Measurements from ENCODE around the gene TTC23. TPM values are rescaled to one million over a fixed set of nuclear protein-coding genes. Genes with fewer than 3 reads are reported as not detected.

Gene TTC23
- total RNA-seq, 1 donor from 2014 or later, result 19.1 TPM

DNA sequence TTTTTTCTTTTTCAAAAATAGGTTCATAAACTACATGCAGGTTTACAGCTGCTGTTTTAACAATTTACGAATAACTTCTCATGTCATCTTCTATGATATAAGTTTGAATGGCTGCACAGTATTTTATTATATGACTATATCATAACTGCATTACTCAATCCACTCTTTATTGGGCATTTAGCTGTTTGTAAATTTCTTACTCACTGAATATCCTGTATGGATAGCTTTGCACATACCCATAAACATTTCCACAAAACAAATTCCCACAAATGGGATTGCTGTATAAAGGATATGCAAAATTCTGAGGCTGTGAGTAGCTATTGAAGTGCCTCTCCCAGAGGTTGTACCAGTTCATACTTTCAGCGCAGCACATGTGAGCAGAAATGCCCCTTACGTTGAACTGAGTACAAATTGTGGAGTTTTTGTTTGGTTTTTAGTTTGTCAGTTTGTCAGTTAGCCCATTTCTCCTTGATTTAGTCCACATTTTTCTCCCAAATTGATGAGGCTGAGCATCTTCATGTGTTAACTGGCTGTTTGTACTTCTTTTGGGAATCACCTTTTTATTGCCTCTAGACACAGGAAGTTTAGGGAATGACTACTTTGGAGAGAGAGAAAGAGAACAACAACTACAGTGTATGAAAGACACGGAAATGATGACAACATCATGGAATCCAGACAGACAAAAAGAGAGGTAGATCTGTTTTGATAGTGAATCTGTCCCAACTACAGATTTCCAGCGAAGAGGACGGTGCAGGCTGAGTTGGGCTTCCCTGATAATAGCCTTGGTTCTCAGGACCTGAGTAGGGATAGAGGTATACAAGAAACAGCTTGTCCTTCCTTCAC is 24.8 kb downstream of the TTC23 start:
- peaks cover 62% of the 10 kb centered on the region for H3K36me3 ChIP-seq
- TF ChIP-seq, protein P1, sequence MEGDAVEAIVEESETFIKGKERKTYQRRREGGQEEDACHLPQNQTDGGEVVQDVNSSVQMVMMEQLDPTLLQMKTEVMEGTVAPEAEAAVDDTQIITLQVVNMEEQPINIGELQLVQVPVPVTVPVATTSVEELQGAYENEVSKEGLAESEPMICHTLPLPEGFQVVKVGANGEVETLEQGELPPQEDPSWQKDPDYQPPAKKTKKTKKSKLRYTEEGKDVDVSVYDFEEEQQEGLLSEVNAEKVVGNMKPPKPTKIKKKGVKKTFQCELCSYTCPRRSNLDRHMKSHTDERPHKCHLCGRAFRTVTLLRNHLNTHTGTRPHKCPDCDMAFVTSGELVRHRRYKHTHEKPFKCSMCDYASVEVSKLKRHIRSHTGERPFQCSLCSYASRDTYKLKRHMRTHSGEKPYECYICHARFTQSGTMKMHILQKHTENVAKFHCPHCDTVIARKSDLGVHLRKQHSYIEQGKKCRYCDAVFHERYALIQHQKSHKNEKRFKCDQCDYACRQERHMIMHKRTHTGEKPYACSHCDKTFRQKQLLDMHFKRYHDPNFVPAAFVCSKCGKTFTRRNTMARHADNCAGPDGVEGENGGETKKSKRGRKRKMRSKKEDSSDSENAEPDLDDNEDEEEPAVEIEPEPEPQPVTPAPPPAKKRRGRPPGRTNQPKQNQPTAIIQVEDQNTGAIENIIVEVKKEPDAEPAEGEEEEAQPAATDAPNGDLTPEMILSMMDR (IDR thresholded peaks at IDR 0.05), result no peak
- intact Hi-C loops (cut with DNase I), result no loop called here
- ATAC-seq, result no peak
- no peaks in the 10 kb centered on the region for H3K27me3 ChIP-seq
- no peaks in the 10 kb centered on the region for H3K9me3 ChIP-seq
- no peak for DNase-seq
- no peaks in the 10 kb centered on the region for H3K4me1 ChIP-seq
- no peak overlapping the region for H3K4me3 ChIP-seq
- no peak overlapping the region for H3K27ac ChIP-seq

DNA sequence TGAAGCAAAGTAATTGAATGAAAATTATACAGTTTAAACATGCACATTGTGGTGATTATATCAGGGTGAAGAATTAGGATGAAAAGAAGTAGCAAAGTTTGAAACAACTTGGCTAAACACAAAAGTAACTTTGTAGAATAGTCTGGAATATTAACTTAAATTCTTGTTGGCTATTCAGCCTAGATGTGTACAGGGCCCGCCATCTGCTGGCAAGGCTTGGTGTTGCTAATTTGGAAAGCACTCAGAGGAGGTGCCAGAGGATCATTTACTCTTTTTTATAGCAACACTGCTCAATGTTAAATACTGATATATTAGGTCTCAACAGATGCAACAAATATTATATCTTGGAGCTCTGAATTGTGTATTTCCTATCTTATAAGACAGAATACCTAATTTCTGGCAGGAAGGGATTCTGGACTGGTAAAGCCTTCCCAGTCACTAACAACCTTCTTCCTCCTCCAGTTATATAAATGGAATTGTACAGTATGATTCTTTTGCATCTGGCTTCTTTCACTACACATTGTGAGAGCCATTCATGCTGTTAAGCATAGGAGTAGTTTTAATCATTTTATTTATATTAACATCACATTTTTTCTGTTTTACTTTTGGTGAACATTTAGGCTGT is 36.1 kb downstream of the TTC23 start:
- H3K9me3 ChIP-seq, result no peaks in the 10 kb centered on the region
- peak; percentile 84 for ATAC-seq
- TF ChIP-seq, protein P1 (IDR thresholded peaks at IDR 0.05), result peak; percentile 94
- peaks cover 20% of the 10 kb centered on the region for H3K36me3 ChIP-seq
- H3K4me3 ChIP-seq, result no peak overlapping the region
- peak; percentile 76 for DNase-seq
- H3K27ac ChIP-seq, result no peak overlapping the region
- intact Hi-C loops (cut with DNase I), result loop anchor here (5.0 kb wide), 1 partner anchor 111 kb away; no protein-coding TSS in a partner anchor
- no peaks in the 10 kb centered on the region for H3K27me3 ChIP-seq
- no peaks in the 10 kb centered on the region for H3K4me1 ChIP-seq

DNA sequence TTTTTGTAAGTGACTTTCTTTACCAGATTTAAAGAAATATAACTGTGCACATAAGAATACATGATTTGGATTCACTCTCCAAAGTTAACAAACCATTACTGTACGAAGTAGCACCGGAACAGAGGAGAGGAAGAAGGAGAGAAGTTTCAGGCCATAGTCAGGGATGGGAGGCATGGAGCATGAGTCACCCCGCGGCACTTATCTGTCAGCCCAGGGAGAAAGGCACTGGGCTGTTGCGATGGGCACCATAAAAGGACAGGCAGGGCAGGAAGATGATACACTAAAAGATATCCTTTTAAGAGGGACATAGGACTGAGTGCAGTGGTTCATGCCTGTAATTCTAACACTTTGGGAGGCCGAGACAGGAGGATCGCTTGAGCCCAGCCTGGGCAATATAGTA is 37.0 kb downstream of the TTC23 start:
- H3K27me3 ChIP-seq, result no peaks in the 10 kb centered on the region
- no peaks in the 10 kb centered on the region for H3K9me3 ChIP-seq
- H3K27ac ChIP-seq, result no peak overlapping the region
- ATAC-seq, result no peak
- H3K4me3 ChIP-seq, result no peak overlapping the region
- H3K4me1 ChIP-seq, result no peaks in the 10 kb centered on the region
- DNase-seq, result no peak
- TF ChIP-seq, protein P1 (IDR thresholded peaks at IDR 0.05), result no peak
- peaks cover 12% of the 10 kb centered on the region for H3K36me3 ChIP-seq
- intact Hi-C loops (cut with DNase I), result loop anchor here (5.0 kb wide), 1 partner anchor 110 kb away; no protein-coding TSS in a partner anchor

DNA sequence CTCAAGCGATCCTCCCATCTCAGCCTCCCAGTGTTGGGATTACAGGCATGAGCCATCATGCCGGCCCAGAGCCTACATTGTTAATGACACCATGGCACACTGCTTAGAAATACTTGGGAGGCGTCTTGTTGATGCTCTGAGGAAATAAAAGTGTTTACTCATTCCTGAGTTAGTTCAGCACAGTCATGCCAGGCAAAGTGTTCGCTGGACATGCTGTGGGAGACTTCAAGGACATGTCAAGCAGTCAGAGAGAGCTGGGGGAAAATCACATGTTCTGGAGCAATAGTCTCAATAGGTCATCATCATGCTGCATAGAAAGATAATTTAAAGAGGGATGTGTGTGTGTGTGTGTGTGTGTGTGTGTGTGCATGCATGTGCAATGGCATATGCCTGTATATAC is 37.5 kb downstream of the TTC23 start:
- DNase-seq (no peak), ATAC-seq (peak; percentile 69)
- TF ChIP-seq, protein P1 (IDR thresholded peaks at IDR 0.05), result no peak
- no peak overlapping the region for H3K4me3 ChIP-seq
- intact Hi-C loops (cut with DNase I), result loop anchor here (5.0 kb wide), 1 partner anchor 110 kb away; no protein-coding TSS in a partner anchor
- H3K36me3 ChIP-seq, result peaks cover 8% of the 10 kb centered on the region
- no peaks in the 10 kb centered on the region for H3K27me3 ChIP-seq
- H3K27ac ChIP-seq, result no peak overlapping the region
- H3K9me3 ChIP-seq, result no peaks in the 10 kb centered on the region
- H3K4me1 ChIP-seq, result no peaks in the 10 kb centered on the region

DNA sequence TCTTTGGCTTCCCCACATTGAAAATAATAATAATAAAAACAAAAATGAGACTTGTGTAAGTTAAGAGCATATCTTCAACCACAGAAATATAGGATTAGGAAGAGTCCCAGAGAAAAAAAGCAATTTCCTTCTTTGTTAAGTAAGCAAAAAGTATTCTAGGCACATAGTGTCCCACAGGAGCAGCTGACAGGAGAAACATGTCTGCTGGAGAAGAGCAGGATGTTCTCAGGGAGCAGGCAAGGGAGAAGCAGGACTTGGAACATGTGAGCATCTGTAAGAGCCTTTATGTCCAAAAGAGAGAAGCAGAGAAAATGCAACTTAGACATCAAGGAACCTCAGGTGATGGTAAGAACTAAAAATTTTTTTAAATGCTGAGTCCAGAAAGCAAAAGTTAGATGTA is 39.0 kb downstream of the TTC23 start:
- ATAC-seq (no peak), DNase-seq (no peak)
- Histone ChIP-seq H3K27me3 (no peaks in the 10 kb centered on the region), H3K27ac (no peak overlapping the region), H3K36me3 (peaks cover 4% of the 10 kb centered on the region), H3K4me3 (no peak overlapping the region), H3K4me1 (no peaks in the 10 kb centered on the region), H3K9me3 (no peaks in the 10 kb centered on the region)
- intact Hi-C loops (cut with DNase I), result loop anchor here (5.0 kb wide), 1 partner anchor 108 kb away; no protein-coding TSS in a partner anchor
- TF ChIP-seq, protein P1 (IDR thresholded peaks at IDR 0.05), result no peak

Measured in upper lobe of right lung (tissue), 1 donor.